B cell (primary cell): ENCODE results near the gene RASSF8. TPM values are rescaled to one million over a fixed set of nuclear protein-coding genes. Genes with fewer than 3 reads are reported as not detected.

Experiments used
- ATAC-seq: fragments of 200-7000 bp; cut with Tn5 transposase; one replicate; pipeline ENCODE4 v1.10.0; 2021; ENCODE audit warnings: low read depth, mild to moderate bottlenecking, moderate number of reproducible peaks, moderate library complexity
- CTCF ChIA-PET: fragments of 350-600 bp; sonication (Branson Sonifier 250); formaldehyde crosslinking; loops from one replicate; lab custom pipeline; 2021; ENCODE audit warnings: antibody characterized with exemption, inconsistent platforms; lab: Charles Lee
- POLR2A ChIA-PET: fragments of 350-600 bp; sonication (Branson Sonifier 250); formaldehyde crosslinking; loops from one replicate; lab custom pipeline; 2021; ENCODE audit warnings: antibody characterized with exemption; lab: Charles Lee
- DNase-seq: peaks from one replicate; pipeline ENCODE4 v3.0.0; 2013
- H2AFZ ChIP-seq: 2 replicates; pipeline ENCODE4 v1.6.1; 2012; ENCODE audit warnings: mild to moderate bottlenecking, low read depth, low read length; ENCODE audit not compliant: insufficient read depth, poor library complexity, severe bottlenecking
- H3K27ac ChIP-seq, 2 donors: 1 replicate in 1 of 2; 2 replicates in 1 of 2; pipeline ENCODE4 v1.5.1; 2012 to 2013; ENCODE audit warnings: low read length in 2 of 2, mild to moderate bottlenecking in 2 of 2, moderate library complexity in 1 of 2
- H3K27me3 ChIP-seq, 4 experiments: fragments of 200-600 bp in 1 of 4; sonication (generic) in 1 of 4; replicated peaks in 1 of 4; 1 replicate in 2 of 4; 2 replicates in 2 of 4; pipeline versions ENCODE4 v1.6.1 to v1.7.0; 2013 to 2016; ENCODE audit warnings: low read length in 3 of 4, mild to moderate bottlenecking in 2 of 4, mixed read lengths in 1 of 4, moderate library complexity in 1 of 4; ENCODE audit not compliant: insufficient read depth in 4 of 4, control insufficient read depth in 3 of 4; ENCODE audit errors: control extremely low read depth in 1 of 4
- H3K36me3 ChIP-seq, 2 experiments: replicated peaks in 1 of 2; 1 replicate in 1 of 2; 2 replicates in 1 of 2; pipeline versions ENCODE4 v1.6.1 to v1.7.1; 2013; ENCODE audit warnings: low read length in 1 of 2; ENCODE audit not compliant: insufficient read depth in 2 of 2, control insufficient read depth in 1 of 2; ENCODE audit errors: control extremely low read depth in 1 of 2, extremely low read depth in 1 of 2
- H3K4me1 ChIP-seq, 2 donors: fragments of 200-600 bp in 1 of 2; sonication (generic) in 1 of 2; 1 replicate in 1 of 2; 2 replicates in 1 of 2; pipeline versions ENCODE4 v1.5.1 to v1.6.1; 2013 to 2017; ENCODE audit warnings: low read length in 2 of 2; ENCODE audit not compliant: control insufficient read depth in 2 of 2, insufficient read depth in 2 of 2
- H3K4me2 ChIP-seq: replicated peaks from 2 replicates; pipeline ENCODE3; 2012; ENCODE audit warnings: mild to moderate bottlenecking, low read depth, low read length; ENCODE audit not compliant: poor library complexity, severe bottlenecking
- H3K4me3 ChIP-seq, 5 experiments: fragments of 200-600 bp in 1 of 5; sonication (generic) in 1 of 5; 1 replicate in 3 of 5; 2 replicates in 2 of 5; pipeline versions ENCODE4 v1.5.1 to v1.7.0; 2011 to 2016; ENCODE audit warnings: low read length in 4 of 5, mild to moderate bottlenecking in 4 of 5, low read depth in 2 of 5, control low read depth in 1 of 5, moderate library complexity in 1 of 5; ENCODE audit not compliant: insufficient read depth in 1 of 5; ENCODE audit errors: control extremely low read depth in 1 of 5, extremely low read depth in 1 of 5
- H3K79me2 ChIP-seq: fragments of 200-600 bp; sonication (generic); one replicate; pipeline ENCODE4 v1.6.0; 2016; ENCODE audit warnings: low read length; ENCODE audit not compliant: control insufficient read depth, insufficient read depth
- H3K9ac ChIP-seq: fragments of 200-600 bp; sonication (generic); 2 replicates; pipeline ENCODE4 v1.6.1; 2017; ENCODE audit warnings: mild to moderate bottlenecking, low read length, moderate library complexity
- H3K9me3 ChIP-seq, 3 donors: one replicate each; pipeline versions ENCODE4 v1.6.1 to v1.7.1; 2013; ENCODE audit warnings: low read length in 2 of 3; ENCODE audit not compliant: control insufficient read depth in 2 of 3, insufficient read depth in 1 of 3; ENCODE audit errors: control extremely low read depth in 1 of 3
- H4K20me1 ChIP-seq: 2 replicates; pipeline ENCODE4 v1.6.0; 2012; ENCODE audit warnings: mild to moderate bottlenecking, low read length; ENCODE audit not compliant: insufficient read depth, control insufficient read depth, poor library complexity, severe bottlenecking
- H3K27ac Mint-ChIP-seq: one replicate; pipeline ENCODE4 v1.8.0; 2021; ENCODE audit warnings: mixed read lengths
- H3K27me3 Mint-ChIP-seq: one replicate; pipeline ENCODE4 v1.8.0; 2021; ENCODE audit warnings: mixed read lengths
- H3K4me1 Mint-ChIP-seq: one replicate; pipeline ENCODE4 v1.8.0; 2021; ENCODE audit warnings: mixed read lengths
- H3K4me3 Mint-ChIP-seq: one replicate; pipeline ENCODE4 v1.8.0; 2021; ENCODE audit warnings: mixed read lengths
- H3K9me3 Mint-ChIP-seq: one replicate; pipeline ENCODE4 v1.8.0; 2022; ENCODE audit warnings: mixed read lengths; ENCODE audit not compliant: insufficient read depth
- CTCF ChIP-seq: fragments of 200-600 bp; IDR thresholded peaks from one replicate; pipeline ENCODE4 v1.8.0; 2022; ENCODE audit warnings: antibody characterized with exemption, mild to moderate bottlenecking
- EZH2 ChIP-seq: IDR thresholded peaks from 2 replicates; pipeline ENCODE4 v1.6.1; 2012; ENCODE audit warnings: borderline replicate concordance, low read depth, mild to moderate bottlenecking, moderate library complexity, low read length; ENCODE audit not compliant: insufficient read depth, poor library complexity, severe bottlenecking
- WGBS: methylation state at CpG from one replicate; pipeline ENCODE4 v1.1.5; 2013; ENCODE audit warnings: missing lambda C conversion rate; ENCODE audit not compliant: insufficient coverage; 5-methylcytosine and 5-hydroxymethylcytosine counted together
- intact Hi-C: fragments of 100-400 bp; cut with micrococcal nuclease; formaldehyde crosslinking; loops from one replicate; pipeline ENCODE4 v1.10.0; 2022
- polyA plus RNA-seq: library from polyadenylated mRNA; depleted of rRNA; stranded (reverse); fragments of >200 nt; gene quantifications from 2 replicates; pipeline ENCODE4 v1.2.3, GENCODE V29; 2012
- total RNA-seq, 2 donors: library from RNA; stranded (reverse); fragments of 120-200 nt in 1 of 2; gene quantifications; 1 replicate in 1 of 2; 2 replicates in 1 of 2; pipeline versions ENCODE4 v1.2.3 to v1.2.4, GENCODE V29; 2013 to 2022

The RASSF8 gene
- total and polyA plus RNA-seq, 2 donors (not counting 1 experiment from before 2014, with no cell fraction given): 0.01 to 0.49 TPM

DNA sequence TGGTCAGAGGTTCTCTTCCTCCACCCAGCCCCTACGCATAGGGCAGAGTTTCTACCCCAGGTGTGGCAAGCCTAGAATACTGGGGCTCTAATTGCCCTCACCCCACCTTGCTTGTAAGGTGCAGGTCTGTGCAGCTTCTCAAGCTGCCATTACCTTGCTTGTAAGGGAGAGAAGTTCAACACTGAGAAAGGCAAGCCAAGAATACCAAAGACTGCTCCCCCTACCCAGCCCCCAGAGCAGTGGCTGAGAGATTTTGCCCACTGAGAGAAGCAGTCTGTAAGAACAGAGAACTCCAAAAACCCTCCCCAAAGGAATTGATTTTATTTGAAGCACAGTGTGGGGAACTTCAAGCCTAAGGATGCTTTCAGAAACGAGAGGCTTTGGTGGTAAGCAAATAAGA lies 63.1 kb downstream of the RASSF8 start:
- peaks cover 0 to 7% (median 0%) of the 10 kb centered on the region in 4 experiments for H3K27me3 ChIP-seq
- no peak overlapping the region for H3K27ac ChIP-seq
- no peaks in the 10 kb centered on the region for H3K36me3 ChIP-seq
- Mint-ChIP-seq H3K27ac (no peak overlapping the region), H3K27me3 (peaks cover 25% of the 10 kb centered on the region), H3K4me3 (no peak overlapping the region), H3K4me1 (no peaks in the 10 kb centered on the region), H3K9me3 (no peaks in the 10 kb centered on the region)
- H3K4me2 ChIP-seq: no peak overlapping the region
- H3K9ac ChIP-seq: no peak overlapping the region
- TF ChIP-seq EZH2: no peak
- no peak for TF ChIP-seq CTCF
- ChIA-PET CTCF (interaction anchor here (0.9 to 1.1 kb wide), 2 partner anchors 9 to 585 kb away, joined by 3 to 4 read pairs; no protein-coding TSS in a partner anchor), POLR2A (no interaction called here)
- H3K4me1 ChIP-seq: no peaks in the 10 kb centered on the region
- H3K79me2 ChIP-seq: no peaks in the 10 kb centered on the region
- intact Hi-C loops: no loop called here
- ATAC-seq (no peak), DNase-seq (no peak)
- no peaks in the 10 kb centered on the region for H4K20me1 ChIP-seq
- H2AFZ ChIP-seq: no peak overlapping the region
- no peak overlapping the region for H3K4me3 ChIP-seq
- H3K9me3 ChIP-seq: no peaks in the 10 kb centered on the region
- WGBS: 80% methylated on average over 1 of the region's 2 CpGs

DNA sequence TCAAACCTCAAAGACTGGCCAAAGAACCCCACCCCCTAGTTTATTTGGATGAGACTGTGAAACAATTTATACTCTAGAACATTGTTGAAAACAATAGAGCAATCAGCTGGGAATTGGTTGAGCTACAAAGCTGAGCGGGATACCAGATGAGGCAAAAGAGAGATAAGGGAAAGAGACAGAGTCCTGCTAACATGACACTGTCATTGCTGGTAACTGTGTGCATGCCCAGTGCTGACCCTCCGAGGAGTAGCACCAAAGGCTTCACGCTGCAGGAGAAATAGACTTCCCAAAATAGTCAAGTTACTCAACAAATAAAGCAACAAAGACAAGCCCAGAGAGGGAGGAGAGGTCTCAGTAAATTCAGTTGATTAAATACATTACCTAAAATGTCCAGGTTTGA lies 63.6 kb downstream of the RASSF8 start:
- CTCF ChIA-PET: interaction anchor here (1.1 kb wide), 1 partner anchor 585 kb away, joined by 4 read pairs; no protein-coding TSS in a partner anchor
- Histone ChIP-seq H3K27me3 (peaks cover 0 to 7% (median 0%) of the 10 kb centered on the region in 4 experiments), H3K4me2 (no peak overlapping the region), H3K4me1 (no peaks in the 10 kb centered on the region), H3K79me2 (no peaks in the 10 kb centered on the region), H3K9me3 (no peaks in the 10 kb centered on the region), H3K9ac (no peak overlapping the region), H4K20me1 (no peaks in the 10 kb centered on the region), H2AFZ (no peak overlapping the region), H3K36me3 (no peaks in the 10 kb centered on the region), H3K4me3 (no peak overlapping the region), H3K27ac (no peak overlapping the region)
- H3K4me1 Mint-ChIP-seq: no peaks in the 10 kb centered on the region
- no peak overlapping the region for H3K27ac Mint-ChIP-seq
- TF ChIP-seq CTCF (no peak), EZH2 (no peak)
- intact Hi-C loops: no loop called here
- 100% methylated on average over 1 of the region's 3 CpGs for WGBS
- H3K9me3 Mint-ChIP-seq: no peaks in the 10 kb centered on the region
- ATAC-seq (no peak), DNase-seq (no peak)
- no peak overlapping the region for H3K4me3 Mint-ChIP-seq
- POLR2A ChIA-PET: no interaction called here
- H3K27me3 Mint-ChIP-seq: peaks cover 25% of the 10 kb centered on the region
